C4-2B (cell line): Measurements from ENCODE around the gene NRIP1.

ENCODE experiments used
- H3K27ac ChIP-seq: fragments of 450-650 bp; 2 replicates; pipeline ENCODE4 v1.5.1; 2017
- CTCF ChIP-seq: fragments of 450-650 bp; conservative IDR thresholded peaks from 2 replicates; pipeline ENCODE4 v1.5.1; 2017; ENCODE audit warnings: mild to moderate bottlenecking
- ZFX ChIP-seq: fragments of 450-650 bp; IDR thresholded peaks from 2 replicates; pipeline ENCODE4 v1.6.1; 2017

Gene NRIP1

GRCh38 chr21:15027056-15027455, 37.7 kb downstream of the NRIP1 start:
- no peak overlapping the region for H3K27ac ChIP-seq
- TF ChIP-seq ZFX (no peak), CTCF (no peak)

- no peak for TF ChIP-seq CTCF
- TF ChIP-seq ZFX = no peak
- H3K27ac ChIP-seq = no peak overlapping the region
Observed at GRCh38 chr21:15026370-15026769, 38.4 kb downstream of the NRIP1 start.

- TF ChIP-seq ZFX = no peak
- TF ChIP-seq CTCF = no peak
- H3K27ac ChIP-seq = no peak overlapping the region
Observed at GRCh38 chr21:15023776-15024175, 41.0 kb downstream of the NRIP1 start.

- no peak overlapping the region for H3K27ac ChIP-seq
- TF ChIP-seq CTCF = no peak
- TF ChIP-seq ZFX = no peak
Observed at GRCh38 chr21:15022608-15023261, 42.1 kb downstream of the NRIP1 start.

GRCh38 chr21:15020797-15021196, 44.0 kb downstream of the NRIP1 start:
- TF ChIP-seq ZFX (no peak), CTCF (no peak)

GRCh38 chr21:15018382-15018781, 46.4 kb downstream of the NRIP1 start:
- TF ChIP-seq CTCF (no peak), ZFX (no peak)
- H3K27ac ChIP-seq = no peak overlapping the region

More at GRCh38 chr21:15020797-15021196, 44.0 kb downstream of the NRIP1 start:
- no peak overlapping the region for H3K27ac ChIP-seq

GRCh38 chr21:15015622-15016471, 49.0 kb downstream of the NRIP1 start:
- no peak for TF ChIP-seq CTCF
- no peak for TF ChIP-seq ZFX
- H3K27ac ChIP-seq = no peak overlapping the region
